Activated CD4-positive, alpha-beta memory T cell treated with anti-CD3 and anti-CD28 coated beads, Interleukin-2, amount 10 ng/mL, durations not matched to agents 7 days and 5 days (primary cell): ENCODE results near the gene TXNRD1. TPM values are rescaled to one million over a fixed set of nuclear protein-coding genes. Genes with fewer than 3 reads are reported as not detected.
A peak's percentile ranks its signal among the peaks of the same experiment; 100 is the strongest.

ENCODE experiments used
- CTCF ChIA-PET: fragments of 350-600 bp; sonication (Branson Sonifier 250); formaldehyde crosslinking; loops from one replicate; lab custom pipeline; 2021; ENCODE audit warnings: antibody characterized with exemption, inconsistent platforms; lab: Charles Lee
- POLR2A ChIA-PET: fragments of 350-600 bp; sonication (Branson Sonifier 250); formaldehyde crosslinking; loops from one replicate; lab custom pipeline; 2021; ENCODE audit warnings: antibody characterized with exemption; lab: Charles Lee
- DNase-seq: peaks from one replicate; pipeline ENCODE4 v3.0.0-alpha.2; 2020
- H3K27ac Mint-ChIP-seq: one replicate; pipeline ENCODE4 v1.8.0; 2021; ENCODE audit warnings: mild to moderate bottlenecking, mixed read lengths
- H3K27me3 Mint-ChIP-seq: one replicate; pipeline ENCODE4 v1.8.0; 2021; ENCODE audit warnings: mixed read lengths
- H3K36me3 Mint-ChIP-seq: one replicate; pipeline ENCODE4 v1.8.0; 2021; ENCODE audit warnings: low read depth, mixed read lengths
- H3K4me1 Mint-ChIP-seq: one replicate; pipeline ENCODE4 v1.8.0; 2021; ENCODE audit warnings: mixed read lengths
- H3K4me3 Mint-ChIP-seq: one replicate; pipeline ENCODE4 v1.8.0; 2021; ENCODE audit warnings: mild to moderate bottlenecking, mixed read lengths
- H3K9me3 Mint-ChIP-seq: one replicate; pipeline ENCODE4 v1.8.0; 2021; ENCODE audit warnings: mixed read lengths
- total RNA-seq, 2 experiments: library from RNA; stranded (reverse); gene quantifications; one replicate each; pipeline ENCODE4 v1.2.3, GENCODE V29; 2021

Gene TXNRD1
- total RNA-seq, 2 experiments from 2014 or later, result 108 to 112 TPM

DNA sequence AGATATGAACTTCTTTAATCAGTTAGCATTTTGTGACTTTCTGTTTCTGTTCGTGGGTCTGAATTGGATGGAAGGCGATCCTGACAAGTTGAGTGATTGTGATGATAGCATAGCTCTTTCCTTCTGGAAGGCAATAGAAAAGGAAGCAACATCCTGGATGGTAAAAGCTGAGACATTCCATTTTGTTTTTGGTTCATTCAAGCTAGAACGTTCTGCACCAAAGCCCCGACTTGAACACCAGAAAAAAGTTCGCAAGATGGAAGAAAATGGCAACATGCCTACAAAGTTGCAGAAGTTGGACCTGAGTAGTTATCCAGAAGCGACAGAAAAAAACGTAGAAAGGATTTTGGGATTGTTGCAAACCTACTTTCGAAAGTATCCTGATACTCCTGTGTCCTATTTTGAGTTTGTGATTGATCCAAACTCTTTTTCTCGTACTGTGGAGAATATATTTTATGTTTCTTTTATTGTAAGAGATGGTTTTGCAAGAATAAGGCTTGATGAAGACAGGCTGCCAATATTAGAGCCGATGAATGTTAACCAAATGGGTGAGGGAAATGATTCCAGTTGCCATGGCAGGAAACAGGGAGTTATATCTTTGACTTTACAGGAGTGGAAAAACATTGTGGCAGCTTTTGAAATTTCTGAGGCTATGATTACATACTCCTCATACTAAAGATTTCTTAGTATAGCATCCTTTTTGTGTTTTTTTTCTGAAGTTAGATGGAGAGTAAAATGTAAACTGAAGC is 88.9 kb downstream of the TXNRD1 start:
- no peak for DNase-seq
- POLR2A ChIA-PET, result interaction anchor here (0.7 to 10.1 kb wide), 17 partner anchors 9 to 1027 kb away, joined by 3 to 151 read pairs (median 4); partner anchors contain the start of genes HCFC2, NFYB, TDG and WASHC4

GRCh38 chr12:104305349-104305748 is 89.8 kb downstream of the TXNRD1 start:
- ChIA-PET POLR2A (interaction anchor here (3.0 kb wide), 1 partner anchor 8 kb away, joined by 17 read pairs; no protein-coding TSS in a partner anchor), CTCF (interaction anchor here (2.9 kb wide), 1 partner anchor 17 kb away, joined by 34 read pairs; no protein-coding TSS in a partner anchor)
- DNase-seq, result no peak
- Mint-ChIP-seq H3K4me1 (peaks cover 70% of the 10 kb centered on the region), H3K36me3 (peaks cover 55% of the 10 kb centered on the region), H3K9me3 (no peaks in the 10 kb centered on the region), H3K27me3 (no peaks in the 10 kb centered on the region), H3K4me3 (no peak overlapping the region), H3K27ac (no peak overlapping the region)

More for the DNA sequence above, 88.9 kb downstream of the TXNRD1 start:
- CTCF ChIA-PET, result interaction anchor here (1.0 to 2.9 kb wide), 5 partner anchors 16 to 89 kb away, joined by 3 to 34 read pairs (median 4); partner anchors contain the start of gene TXNRD1
- Mint-ChIP-seq H3K9me3 (no peaks in the 10 kb centered on the region), H3K4me1 (peaks cover 73% of the 10 kb centered on the region), H3K27ac (peak overlapping the region; percentile 94), H3K36me3 (peaks cover 59% of the 10 kb centered on the region), H3K27me3 (no peaks in the 10 kb centered on the region), H3K4me3 (peak overlapping the region; percentile 83)

DNA sequence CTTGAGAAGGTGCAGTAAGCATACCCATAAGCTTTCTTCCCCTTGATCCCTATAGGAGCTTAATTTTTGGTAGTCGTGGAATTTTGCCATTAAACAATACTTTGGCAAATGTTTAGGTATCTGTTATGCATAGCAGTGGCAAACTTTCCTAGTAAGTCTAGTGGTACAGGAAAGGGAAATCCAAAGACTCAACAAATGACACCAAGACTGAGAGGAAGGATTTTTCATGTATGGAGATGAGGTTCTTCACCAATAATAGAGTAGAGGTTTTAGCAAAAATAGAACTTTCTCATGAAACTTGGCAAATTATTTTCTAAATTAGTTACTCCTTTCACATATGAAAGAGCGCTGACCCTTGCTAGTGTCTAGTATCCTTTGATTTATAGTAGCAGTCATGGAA is 90.8 kb downstream of the TXNRD1 start:
- peaks cover 56% of the 10 kb centered on the region for H3K36me3 Mint-ChIP-seq
- H3K4me3 Mint-ChIP-seq, result no peak overlapping the region
- H3K9me3 Mint-ChIP-seq, result no peaks in the 10 kb centered on the region
- POLR2A ChIA-PET, result no interaction called here
- H3K27me3 Mint-ChIP-seq, result no peaks in the 10 kb centered on the region
- CTCF ChIA-PET, result no interaction called here
- H3K4me1 Mint-ChIP-seq, result peaks cover 65% of the 10 kb centered on the region
- H3K27ac Mint-ChIP-seq, result no peak overlapping the region
- DNase-seq, result no peak

DNA sequence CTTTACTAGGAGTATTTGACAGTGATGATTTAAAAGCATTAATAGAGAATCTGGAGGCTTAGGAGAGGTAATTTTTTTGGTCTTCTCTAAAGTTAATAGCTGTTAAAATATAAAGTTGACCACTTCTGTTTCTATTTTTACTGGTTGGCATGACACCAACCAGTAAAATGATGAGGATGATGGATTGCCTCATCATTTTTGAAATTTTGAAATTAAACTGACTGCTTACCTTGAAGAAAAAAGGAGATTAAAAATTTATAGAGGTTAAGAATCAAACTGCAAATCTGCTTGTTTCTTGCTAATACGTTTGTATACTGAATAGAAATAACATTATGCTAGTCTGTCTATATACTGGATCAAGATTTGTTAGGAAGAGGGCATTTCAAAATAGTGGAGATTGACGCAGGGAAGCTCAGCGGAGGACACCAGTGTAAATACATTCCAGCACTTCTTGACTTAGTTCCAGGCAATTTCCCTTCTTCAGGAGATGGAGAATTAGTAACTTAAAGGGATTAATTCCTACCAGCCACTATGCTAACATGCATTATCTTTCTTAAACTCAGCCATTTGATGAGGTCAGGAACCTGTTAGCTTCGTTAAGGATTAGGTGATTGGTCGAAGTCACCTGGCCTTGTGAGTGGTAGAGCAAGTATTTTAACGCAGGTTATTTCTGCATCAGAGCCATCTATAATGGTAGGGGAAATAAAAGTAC is 91.5 kb downstream of the TXNRD1 start:
- ChIA-PET POLR2A (interaction anchor here (0.7 kb wide), 1 partner anchor 20 kb away, joined by 3 read pairs; no protein-coding TSS in a partner anchor), CTCF (no interaction called here)
- H3K36me3 Mint-ChIP-seq, result peaks cover 56% of the 10 kb centered on the region
- no peak overlapping the region for H3K27ac Mint-ChIP-seq
- DNase-seq, result no peak
- no peaks in the 10 kb centered on the region for H3K27me3 Mint-ChIP-seq
- no peak overlapping the region for H3K4me3 Mint-ChIP-seq
- no peaks in the 10 kb centered on the region for H3K9me3 Mint-ChIP-seq
- H3K4me1 Mint-ChIP-seq, result peaks cover 58% of the 10 kb centered on the region

DNA sequence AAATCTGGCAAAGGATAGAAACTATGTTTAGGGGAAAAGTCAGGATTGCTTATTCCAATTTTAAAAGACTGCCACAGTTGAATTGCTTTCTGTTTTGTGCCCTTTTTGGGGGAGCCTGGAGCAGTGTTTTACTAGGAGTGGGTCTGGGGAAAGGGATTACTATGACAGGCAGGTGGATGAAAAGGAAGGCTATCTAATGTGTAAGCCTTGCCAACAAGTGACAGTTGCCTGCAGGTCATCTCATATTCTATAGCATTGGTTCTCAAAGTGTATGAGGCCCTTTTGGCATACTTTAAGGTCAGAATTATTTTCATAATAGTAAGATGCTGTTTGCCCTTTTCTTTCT is 92.0 kb downstream of the TXNRD1 start:
- DNase-seq, result no peak
- ChIA-PET POLR2A (no interaction called here), CTCF (interaction anchor here (1.2 kb wide), 1 partner anchor 92 kb away, joined by 6 read pairs; the partner anchor contains the start of gene TXNRD1)
- H3K4me3 Mint-ChIP-seq, result no peak overlapping the region
- peaks cover 58% of the 10 kb centered on the region for H3K36me3 Mint-ChIP-seq
- peaks cover 56% of the 10 kb centered on the region for H3K4me1 Mint-ChIP-seq
- H3K27ac Mint-ChIP-seq, result no peak overlapping the region
- no peaks in the 10 kb centered on the region for H3K9me3 Mint-ChIP-seq
- no peaks in the 10 kb centered on the region for H3K27me3 Mint-ChIP-seq

DNA sequence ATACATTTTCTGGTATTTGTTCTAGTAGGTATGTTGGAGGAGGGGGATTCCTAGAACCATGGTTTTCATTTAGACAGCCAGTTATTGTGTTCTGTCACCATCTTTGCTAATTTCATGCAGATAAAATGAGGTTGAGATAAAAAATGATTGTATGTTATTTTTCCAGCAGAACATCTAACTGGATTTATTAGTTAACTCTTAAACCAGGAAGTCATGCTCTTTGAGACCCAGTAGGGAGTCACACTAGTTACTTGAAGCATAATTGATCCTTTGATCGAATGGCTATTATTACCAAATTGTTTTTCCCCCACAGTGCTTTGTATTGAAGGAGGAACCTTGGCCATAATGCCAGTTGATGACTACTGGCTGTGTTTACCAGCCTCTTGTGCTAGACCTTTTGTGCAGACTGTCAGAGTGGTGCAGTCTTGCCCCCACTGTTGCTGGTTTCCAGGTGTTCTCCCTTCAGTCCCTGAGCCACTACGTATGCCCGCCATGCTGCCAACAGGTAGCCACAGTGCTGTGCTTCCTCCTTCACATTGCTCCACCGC is 93.9 kb downstream of the TXNRD1 start:
- peaks cover 43% of the 10 kb centered on the region for H3K4me1 Mint-ChIP-seq

DNA sequence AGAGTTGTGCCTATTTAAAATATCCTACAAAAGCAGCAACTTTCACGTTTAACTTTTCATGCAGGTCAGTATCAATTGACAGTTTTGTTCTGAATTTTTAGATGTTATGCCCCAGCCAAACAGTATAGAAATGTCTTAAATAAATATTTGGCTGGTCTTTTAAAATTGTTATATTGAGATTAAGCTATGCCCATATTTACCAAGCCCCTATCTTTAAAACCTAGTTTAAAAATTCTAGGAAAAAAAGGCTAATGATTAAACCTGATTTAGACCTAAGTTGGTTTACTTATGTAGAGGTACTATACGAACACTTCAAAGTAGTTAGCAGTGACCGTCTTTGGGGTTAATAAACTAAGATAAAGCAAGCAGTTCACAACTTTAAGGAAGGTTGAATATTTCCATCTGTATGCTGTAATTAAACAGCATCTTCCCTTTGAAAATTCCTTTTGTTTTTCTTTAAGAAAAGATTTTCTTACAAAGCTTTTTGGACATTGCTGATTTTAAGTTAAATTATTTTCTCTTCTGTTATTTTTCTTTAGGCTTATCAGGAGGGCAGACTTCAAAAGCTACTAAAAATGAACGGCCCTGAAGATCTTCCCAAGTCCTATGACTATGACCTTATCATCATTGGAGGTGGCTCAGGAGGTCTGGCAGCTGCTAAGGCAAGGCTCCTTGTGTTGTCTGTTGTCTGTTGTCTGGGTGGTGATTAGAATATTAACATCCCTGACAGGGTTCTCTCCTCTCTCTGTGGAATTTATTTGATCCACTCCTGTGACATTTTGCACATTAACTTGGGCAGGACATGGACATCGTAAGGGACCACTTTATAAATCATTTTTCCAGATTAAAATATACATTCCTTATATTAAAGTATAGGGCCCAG is 95.4 kb downstream of the TXNRD1 start:
- Mint-ChIP-seq H3K27ac (no peak overlapping the region), H3K9me3 (no peaks in the 10 kb centered on the region), H3K36me3 (peaks cover 61% of the 10 kb centered on the region), H3K27me3 (no peaks in the 10 kb centered on the region), H3K4me1 (peaks cover 34% of the 10 kb centered on the region), H3K4me3 (no peak overlapping the region)
- DNase-seq, result no peak
- CTCF ChIA-PET, result interaction anchor here (1.2 kb wide), 1 partner anchor 23 kb away, joined by 3 read pairs; no protein-coding TSS in a partner anchor
- POLR2A ChIA-PET, result interaction anchor here (0.6 to 1.0 kb wide), 2 partner anchors 24 to 497 kb away, joined by 3 read pairs; no protein-coding TSS in a partner anchor

More for the DNA sequence above, 93.9 kb downstream of the TXNRD1 start:
- Mint-ChIP-seq H3K9me3 (no peaks in the 10 kb centered on the region), H3K27me3 (no peaks in the 10 kb centered on the region), H3K27ac (peak overlapping the region; percentile 44), H3K4me3 (no peak overlapping the region), H3K36me3 (peaks cover 63% of the 10 kb centered on the region)
- CTCF ChIA-PET, result no interaction called here
- no peak for DNase-seq
- POLR2A ChIA-PET, result no interaction called here

DNA sequence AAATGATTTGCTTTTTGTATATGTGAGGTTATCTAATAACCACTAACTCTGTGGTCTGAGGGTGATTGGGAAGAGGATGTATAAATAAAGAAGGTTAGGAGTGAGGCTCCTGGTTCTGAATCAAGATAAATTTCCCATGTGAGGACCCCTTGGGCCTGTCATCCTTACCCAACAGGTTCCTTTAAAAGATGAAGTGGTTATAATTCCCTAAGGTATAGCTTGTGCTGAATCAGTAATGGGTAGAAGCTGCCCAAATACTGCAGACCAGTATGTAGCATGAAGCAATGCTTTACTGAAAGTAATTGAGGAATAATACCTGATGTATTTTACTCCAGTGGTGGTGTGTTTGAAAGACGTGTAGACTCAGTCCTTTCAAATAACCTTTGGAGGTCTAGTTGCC is 96.6 kb downstream of the TXNRD1 start:
- ChIA-PET CTCF (interaction anchor here (1.7 kb wide), 1 partner anchor 23 kb away, joined by 9 read pairs; no protein-coding TSS in a partner anchor), POLR2A (interaction anchor here (0.6 to 3.2 kb wide), 5 partner anchors 8 to 30 kb away, joined by 3 to 17 read pairs (median 6); partner anchors contain the start of gene EID3)
- Mint-ChIP-seq H3K27me3 (no peaks in the 10 kb centered on the region), H3K27ac (no peak overlapping the region), H3K4me3 (no peak overlapping the region), H3K9me3 (no peaks in the 10 kb centered on the region), H3K36me3 (peaks cover 59% of the 10 kb centered on the region), H3K4me1 (peaks cover 23% of the 10 kb centered on the region)
- no peak for DNase-seq

DNA sequence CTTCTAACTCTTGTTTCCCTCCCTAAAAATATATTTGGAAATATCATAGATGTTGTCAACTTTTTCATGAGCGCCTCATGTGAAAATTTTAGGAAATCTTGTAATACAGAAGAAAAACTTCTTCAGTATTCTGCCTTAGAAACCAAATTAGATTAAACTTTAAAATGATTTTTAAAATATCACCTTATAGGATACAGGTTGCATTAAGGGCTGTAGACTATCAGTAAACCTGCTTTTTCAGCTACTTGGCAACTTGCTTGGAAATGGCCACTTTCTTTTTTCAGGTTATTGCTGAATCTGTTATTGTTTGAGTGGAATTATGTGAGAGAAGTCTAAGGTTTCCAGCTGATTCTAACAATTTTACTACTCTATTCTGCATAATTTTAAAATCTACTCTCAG is 97.1 kb downstream of the TXNRD1 start:
- Mint-ChIP-seq H3K9me3 (no peaks in the 10 kb centered on the region), H3K36me3 (peaks cover 55% of the 10 kb centered on the region), H3K27ac (no peak overlapping the region), H3K27me3 (no peaks in the 10 kb centered on the region), H3K4me1 (peaks cover 18% of the 10 kb centered on the region), H3K4me3 (no peak overlapping the region)
- POLR2A ChIA-PET, result interaction anchor here (0.6 to 3.2 kb wide), 5 partner anchors 9 to 29 kb away, joined by 3 to 17 read pairs (median 6); partner anchors contain the start of gene EID3
- no peak for DNase-seq
- CTCF ChIA-PET, result interaction anchor here (0.6 to 2.0 kb wide), 3 partner anchors 24 to 789 kb away, joined by 4 to 9 read pairs (median 7); no protein-coding TSS in a partner anchor

DNA sequence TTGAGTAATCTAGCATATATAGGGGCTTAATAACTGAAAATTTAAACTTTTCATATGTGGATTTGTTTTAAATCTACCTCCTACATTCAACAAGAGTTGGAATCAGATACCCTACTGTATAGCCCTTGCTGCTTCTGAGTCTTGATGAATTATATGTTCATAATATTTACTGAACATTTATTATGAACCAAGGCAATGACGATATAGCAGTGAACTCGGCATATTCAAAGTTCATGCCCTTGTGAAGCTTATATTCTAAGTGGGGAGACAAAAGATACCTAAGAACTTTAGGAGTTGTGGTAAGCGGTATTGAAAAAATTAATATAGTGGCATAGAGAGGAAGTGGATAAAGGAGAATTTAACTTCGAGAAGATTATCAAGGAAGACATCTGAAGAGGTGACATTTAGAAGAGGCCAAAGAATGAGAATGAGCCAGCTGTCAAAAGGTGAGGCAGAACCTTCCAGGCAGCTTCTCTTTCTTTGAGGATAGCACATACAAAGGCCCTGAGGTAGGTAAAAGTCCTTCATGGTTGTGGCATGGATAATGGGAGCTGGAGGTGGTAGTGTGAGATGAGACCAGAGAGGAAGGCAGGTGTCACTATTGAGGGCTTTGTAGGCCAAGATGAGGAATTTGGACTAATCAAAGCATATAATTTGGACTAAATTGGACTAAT is 98.1 kb downstream of the TXNRD1 start:
- Mint-ChIP-seq H3K27ac (peak overlapping the region; percentile 62), H3K36me3 (peaks cover 58% of the 10 kb centered on the region)

DNA sequence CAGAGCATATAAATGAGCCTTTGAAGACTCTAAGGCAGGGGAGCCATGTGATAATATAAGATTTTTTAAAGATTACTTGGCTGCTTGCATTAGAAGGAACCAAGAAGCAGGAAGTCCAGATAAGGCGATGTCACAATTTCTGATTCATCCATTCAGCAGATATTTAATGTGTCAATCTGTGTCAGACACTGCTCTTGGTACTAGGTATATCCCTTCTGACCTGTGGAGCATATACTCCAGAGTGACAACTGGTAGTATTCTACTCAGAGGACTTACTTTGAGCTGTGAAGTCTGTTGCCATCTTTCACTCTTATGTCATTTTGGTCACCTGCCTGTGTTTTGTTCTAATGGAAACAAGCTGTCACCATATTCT is 98.6 kb downstream of the TXNRD1 start:
- Mint-ChIP-seq H3K27ac (peak overlapping the region; percentile 62), H3K36me3 (peaks cover 60% of the 10 kb centered on the region), H3K27me3 (no peaks in the 10 kb centered on the region), H3K9me3 (no peaks in the 10 kb centered on the region), H3K4me1 (peaks cover 14% of the 10 kb centered on the region), H3K4me3 (no peak overlapping the region)
- ChIA-PET CTCF (interaction anchor here (1.0 to 2.0 kb wide), 3 partner anchors 25 to 28 kb away, joined by 3 to 9 read pairs (median 7); no protein-coding TSS in a partner anchor), POLR2A (interaction anchor here (1.8 to 3.2 kb wide), 3 partner anchors 11 to 27 kb away, joined by 6 to 17 read pairs (median 7); partner anchors contain the start of gene EID3)
- DNase-seq, result no peak

More for the DNA sequence above, 98.1 kb downstream of the TXNRD1 start:
- Mint-ChIP-seq H3K27me3 (no peaks in the 10 kb centered on the region), H3K4me1 (peaks cover 16% of the 10 kb centered on the region), H3K4me3 (no peak overlapping the region), H3K9me3 (no peaks in the 10 kb centered on the region)
- ChIA-PET CTCF (interaction anchor here (1.7 to 2.0 kb wide), 2 partner anchors 25 to 27 kb away, joined by 7 to 9 read pairs; no protein-coding TSS in a partner anchor), POLR2A (interaction anchor here (1.6 to 3.2 kb wide), 4 partner anchors 10 to 28 kb away, joined by 5 to 17 read pairs (median 6); partner anchors contain the start of gene EID3)
- DNase-seq, result no peak
